Vagina (tissue), 2 donors: ENCODE results near the gene ZNF124.

Experiments used
- CTCF ChIP-seq, 3 experiments: fragments of 450-650 bp in 2 of 3; fragments of 200-600 bp in 1 of 3; sonication (generic) in 1 of 3; IDR thresholded peaks; one replicate each; pipeline ENCODE4 v1.5.1; 2017 to 2019; ENCODE audit warnings: antibody characterized with exemption in 3 of 3, mild to moderate bottlenecking in 2 of 3, moderate library complexity in 2 of 3
- POLR2A ChIP-seq, 2 donors: fragments of 450-650 bp; IDR thresholded peaks; one replicate each; pipeline ENCODE4 v1.6.1; 2017; ENCODE audit warnings: antibody characterized with exemption in 2 of 2, mild to moderate bottlenecking in 2 of 2, moderate library complexity in 2 of 2
- POLR2AphosphoS5 ChIP-seq, 2 donors: sonication (generic); formaldehyde crosslinking; IDR thresholded peaks; one replicate each; pipeline ENCODE4 v1.9.0; 2017; ENCODE audit warnings: antibody characterized with exemption in 2 of 2, mild to moderate bottlenecking in 2 of 2, low read depth in 1 of 2; ENCODE audit not compliant: insufficient read depth in 1 of 2

DNA sequence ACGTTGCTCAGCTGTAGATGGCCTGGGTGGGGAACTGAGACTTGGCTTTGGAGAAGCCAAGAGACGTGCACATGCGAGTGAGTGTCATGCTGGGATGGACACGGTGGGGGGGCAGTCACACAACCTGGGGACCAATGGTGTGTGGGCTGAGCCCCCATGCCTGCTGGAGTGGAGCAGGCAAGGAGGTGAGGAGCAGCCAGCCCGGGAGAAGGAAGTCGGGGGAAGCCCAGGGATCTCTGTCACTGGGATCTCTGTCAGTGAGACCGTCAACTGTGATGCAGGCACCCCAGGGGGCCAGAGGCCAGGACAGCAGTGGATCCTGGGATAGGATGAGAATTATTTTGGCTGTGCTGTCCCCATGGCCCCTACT lies 56.7 kb downstream of the ZNF124 start:
- TF ChIP-seq POLR2A (IDR thresholded peaks at IDR 0.05) (no peak), POLR2AphosphoS5 (IDR thresholded peaks at IDR 0.05; ENCODE audit: insufficient read depth in 1 of 2, low read depth in 1 of 2) (no peak), CTCF (IDR thresholded peaks at IDR 0.05) (no peak)
